SK-N-SH (cell line): ENCODE measurements around the gene FYN. TPM values are rescaled to one million over a fixed set of nuclear protein-coding genes. Genes with fewer than 3 reads are reported as not detected.

Experiments used
- CTCF ChIA-PET: fragments of 300-600, 350-600 bp; formaldehyde crosslinking; extraction: SDS; loops from one replicate; lab custom pipeline; 2021; lab: Yijun Ruan, JAX
- POLR2A ChIA-PET: fragments of 350-600 bp; sonication (Branson Sonifier 250); formaldehyde crosslinking; extraction: SDS; loops from one replicate; lab custom pipeline; 2020; ENCODE audit warnings: antibody characterized with exemption, inconsistent platforms; lab: Yijun Ruan, JAX
- DNase-seq: peaks from one replicate; pipeline ENCODE4 v3.0.0; 2012
- H2AFZ ChIP-seq: fragments of 200-600 bp; sonication (generic); 2 replicates; pipeline ENCODE4 v1.8.1; 2016; ENCODE audit warnings: antibody characterized with exemption, mild to moderate bottlenecking, low read depth
- H3F3A ChIP-seq: fragments of 200-600 bp; sonication (generic); replicated peaks from 2 replicates; pipeline ENCODE3; 2016; ENCODE audit warnings: antibody characterized with exemption, mild to moderate bottlenecking; ENCODE audit not compliant: insufficient read depth
- H3K27ac ChIP-seq, 2 experiments: fragments of 200-500 bp in 1 of 2; fragments of 200-600 bp in 1 of 2; sonication (Bioruptor generic) in 1 of 2; sonication (generic), shearing (Covaris generic) in 1 of 2; 2 replicates each; pipeline versions ENCODE4 v1.5.1 to v1.6.1; 2014 to 2016; ENCODE audit warnings: low read depth in 2 of 2, inconsistent platforms in 1 of 2, low read length in 1 of 2, mild to moderate bottlenecking in 1 of 2, mixed read lengths in 1 of 2
- H3K27me3 ChIP-seq: fragments of 200-600 bp; sonication (generic), shearing (Covaris generic); 2 replicates; pipeline ENCODE4 v1.6.1; 2016; ENCODE audit warnings: mixed run types; ENCODE audit not compliant: insufficient read depth
- H3K36me3 ChIP-seq, 2 experiments: fragments of 200-500 bp in 1 of 2; fragments of 200-600 bp in 1 of 2; sonication (Bioruptor generic) in 1 of 2; sonication (generic) in 1 of 2; replicated peaks in 1 of 2; 2 replicates each; pipeline versions ENCODE3 to v1.5.1; 2014 to 2016; ENCODE audit warnings: low read length in 1 of 2, mild to moderate bottlenecking in 1 of 2; ENCODE audit not compliant: insufficient read depth in 2 of 2, control insufficient read depth in 1 of 2
- H3K4me1 ChIP-seq, 2 experiments: fragments of 200-500 bp in 1 of 2; fragments of 200-600 bp in 1 of 2; sonication (Bioruptor generic) in 1 of 2; sonication (generic), shearing (Covaris generic) in 1 of 2; 2 replicates each; pipeline versions ENCODE4 v1.5.1 to v1.6.1; 2014 to 2016; ENCODE audit warnings: low read depth in 1 of 2, low read length in 1 of 2, mixed run types in 1 of 2; ENCODE audit not compliant: insufficient read depth in 2 of 2, control insufficient read depth in 1 of 2
- H3K4me2 ChIP-seq: fragments of 200-600 bp; sonication (generic), shearing (Covaris generic); 2 replicates; pipeline ENCODE4 v1.6.1; 2017; ENCODE audit warnings: mixed run types
- H3K4me3 ChIP-seq, 2 experiments: fragments of 200-500 bp in 1 of 2; fragments of 200-600 bp in 1 of 2; sonication (Bioruptor generic) in 1 of 2; sonication (generic), shearing (Covaris generic) in 1 of 2; 2 replicates each; pipeline versions ENCODE4 v1.5.1 to v1.8.1; 2014 to 2016; ENCODE audit warnings: low read depth in 2 of 2, inconsistent platforms in 1 of 2, low read length in 1 of 2, mild to moderate bottlenecking in 1 of 2, mixed read lengths in 1 of 2, moderate library complexity in 1 of 2
- H3K79me2 ChIP-seq: fragments of 200-600 bp; sonication (generic); 2 replicates; pipeline ENCODE4 v1.8.1; 2017; ENCODE audit warnings: mild to moderate bottlenecking; ENCODE audit not compliant: insufficient read depth
- H3K9ac ChIP-seq: fragments of 200-600 bp; sonication (generic); 2 replicates; pipeline ENCODE4 v1.6.1; 2017; ENCODE audit warnings: mixed run types
- H3K9me2 ChIP-seq: fragments of 200-600 bp; sonication (generic); 2 replicates; pipeline ENCODE4 v1.6.1; 2017; ENCODE audit warnings: mixed run types
- H3K9me3 ChIP-seq: fragments of 200-600 bp; sonication (generic); 2 replicates; pipeline ENCODE4 v1.6.1; 2017; ENCODE audit warnings: mixed run types, mild to moderate bottlenecking, moderate library complexity
- H4K20me1 ChIP-seq: fragments of 200-600 bp; sonication (generic); 2 replicates; pipeline ENCODE4 v1.6.1; 2017; ENCODE audit warnings: mild to moderate bottlenecking, mixed run types; ENCODE audit not compliant: insufficient read depth
- CHD2 ChIP-seq: fragments of 150-350 bp; IDR thresholded peaks from 2 replicates; pipeline ENCODE4 v1.6.1; 2018; ENCODE audit warnings: low read length; ENCODE audit not compliant: partially characterized antibody
- EP300 ChIP-seq, 2 experiments: IDR thresholded peaks; 2 replicates each; pipeline versions ENCODE4 v1.4.0 to v1.6.1; 2012; ENCODE audit warnings: borderline replicate concordance in 1 of 2, low read depth in 1 of 2, low read length in 1 of 2
- FOSL2 ChIP-seq: IDR thresholded peaks from 2 replicates; pipeline ENCODE4 v1.4.0; 2012; ENCODE audit warnings: low read depth, mild to moderate bottlenecking, moderate library complexity, borderline replicate concordance
- GATA2 ChIP-seq: sonication (generic); formaldehyde crosslinking; IDR thresholded peaks from 2 replicates; pipeline ENCODE4 v1.5.0; 2020; ENCODE audit warnings: mild to moderate bottlenecking, missing genetic modification reagents
- JUND ChIP-seq: IDR thresholded peaks from 2 replicates; pipeline ENCODE4 v1.4.0; 2012
- MXI1 ChIP-seq: IDR thresholded peaks from 2 replicates; pipeline ENCODE4 v1.6.1; 2012; ENCODE audit warnings: mild to moderate bottlenecking, low read depth, low read length, improper control_type of control experiment
- NFIC ChIP-seq: IDR thresholded peaks from 2 replicates; pipeline ENCODE4 v1.4.0; 2012; ENCODE audit warnings: borderline replicate concordance
- RAD21 ChIP-seq: IDR thresholded peaks from 2 replicates; pipeline ENCODE4 v1.6.1; 2012; ENCODE audit warnings: mild to moderate bottlenecking, low read length
- RXRA ChIP-seq: IDR thresholded peaks from 2 replicates; pipeline ENCODE4 v1.4.0; 2012; ENCODE audit warnings: low read depth, mild to moderate bottlenecking, borderline replicate concordance
- SIN3A ChIP-seq: IDR thresholded peaks from 2 replicates; pipeline ENCODE4 v1.6.1; 2012; ENCODE audit warnings: low read depth, mild to moderate bottlenecking, low read length, moderate library complexity, borderline replicate concordance
- TAF1 ChIP-seq: IDR thresholded peaks from 2 replicates; pipeline ENCODE4 v1.6.1; 2012; ENCODE audit warnings: low read depth, mild to moderate bottlenecking, low read length, moderate library complexity, borderline replicate concordance
- TCF12 ChIP-seq: IDR thresholded peaks from 2 replicates; pipeline ENCODE4 v1.4.0; 2012
- TEAD4 ChIP-seq: IDR thresholded peaks from 2 replicates; pipeline ENCODE4 v1.4.0; 2012; ENCODE audit warnings: mild to moderate bottlenecking, borderline replicate concordance; ENCODE audit not compliant: insufficient read depth
- WGBS: methylation state at CpG from one replicate; pipeline ENCODE4 v1.1.6; 2017; ENCODE audit warnings: low lambda C conversion rate; 5-methylcytosine and 5-hydroxymethylcytosine counted together
- polyA plus RNA-seq, 3 experiments: library from polyadenylated mRNA; depleted of rRNA; stranded (reverse); fragments of >200 nt; gene quantifications; 2 replicates each; pipeline ENCODE4 v1.2.3, GENCODE V29; 2012
- TF ChIP-seq, protein P1 (sequence below): fragments of 150-350 bp; IDR thresholded peaks from 2 replicates; pipeline ENCODE4 v1.6.1; 2016; ENCODE audit warnings: mild to moderate bottlenecking, low read depth, low read length
- TF ChIP-seq, protein P2 (sequence below): fragments of 200-600 bp; sonication (generic); IDR thresholded peaks from 2 replicates; pipeline ENCODE4 v1.6.1; 2017; ENCODE audit warnings: antibody characterized with exemption, mild to moderate bottlenecking, moderate library complexity
- TF ChIP-seq, protein P3 (sequence below): IDR thresholded peaks from 2 replicates; pipeline ENCODE4; 2012
- TF ChIP-seq, protein P4 (sequence below): fragments of 150-350 bp; IDR thresholded peaks from 2 replicates; pipeline ENCODE4 v1.6.1; 2017; ENCODE audit warnings: antibody characterized with exemption, low read length, low read depth, borderline replicate concordance
- TF ChIP-seq, protein P5 (sequence below): IDR thresholded peaks from 2 replicates; pipeline ENCODE4 v1.4.0; 2012; ENCODE audit warnings: low read depth, borderline replicate concordance

The FYN gene
- polyA plus RNA-seq, 1 of the 3 experiments (the other 2 are of a cell fraction) = 31.0 TPM

DNA sequence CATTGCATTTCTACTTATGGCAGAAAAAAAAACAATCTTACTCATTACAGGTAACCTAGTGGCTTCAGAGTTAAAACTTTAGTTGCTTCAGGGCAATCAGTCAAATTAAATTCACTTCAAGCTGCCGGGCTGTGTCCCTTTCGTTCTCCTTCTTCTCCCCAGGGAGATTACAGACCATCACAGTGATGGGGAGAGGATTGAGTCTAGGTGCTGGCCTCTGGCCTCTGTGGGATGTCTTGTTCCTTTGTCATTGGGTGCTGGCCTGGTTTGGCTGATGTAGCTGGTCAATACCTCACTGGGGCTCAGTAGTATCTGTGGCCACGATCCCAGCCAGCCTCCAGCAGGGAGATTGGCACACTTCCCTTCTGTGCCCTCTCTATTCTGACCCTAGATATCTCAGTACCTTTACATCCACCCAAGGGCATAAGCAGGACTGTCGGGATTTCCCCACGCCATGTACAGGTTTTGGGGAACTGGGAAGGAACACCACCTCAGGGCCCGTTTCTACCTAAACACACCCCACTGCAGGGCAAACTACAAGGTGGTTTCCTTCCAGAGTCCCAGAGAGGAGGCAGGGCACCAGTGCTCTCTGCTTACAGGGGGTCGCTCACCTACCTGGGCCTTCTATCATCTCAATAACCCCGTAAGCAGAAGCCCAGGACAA lies 15.4 kb downstream of the FYN start:
- POLR2A ChIA-PET = no interaction called here
- H3K9ac ChIP-seq = no peak overlapping the region

DNA sequence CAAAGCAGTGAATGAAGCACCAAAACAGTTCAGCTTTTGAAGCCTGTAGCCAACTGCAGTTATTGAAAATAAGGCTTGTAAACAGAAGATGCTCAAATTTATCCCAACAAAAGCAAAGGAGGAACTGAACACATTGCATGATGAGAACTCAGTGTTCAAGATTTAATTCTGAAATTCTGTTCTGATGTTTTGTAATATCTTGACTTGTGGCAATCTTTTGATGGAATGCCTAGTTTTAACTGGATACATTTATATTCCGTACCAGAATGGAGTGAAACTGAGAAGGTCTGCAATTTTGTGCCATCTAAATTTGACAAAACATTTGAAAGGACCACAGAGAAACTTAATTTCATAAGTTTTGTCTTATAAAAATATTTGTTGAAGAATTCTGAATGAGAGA lies 17.5 kb downstream of the FYN start:
- CTCF ChIA-PET = interaction anchor here (1.3 kb wide), 1 partner anchor 146 kb away, joined by 3 read pairs; no protein-coding TSS in a partner anchor
- Histone ChIP-seq H3K4me3 (no peak overlapping the region), H3F3A (no peaks in the 10 kb centered on the region), H3K36me3 (no peaks in the 10 kb centered on the region), H3K79me2 (peaks cover 45% of the 10 kb centered on the region), H3K4me2 (no peak overlapping the region), H3K4me1 (peaks cover 0 to 18% of the 10 kb centered on the region in 2 experiments; a peak in 3 of 4 replicates), H3K27ac (no peak overlapping the region), H2AFZ (no peak overlapping the region), H3K27me3 (no peaks in the 10 kb centered on the region), H3K9me3 (no peaks in the 10 kb centered on the region), H3K9me2 (no peaks in the 10 kb centered on the region), H4K20me1 (peaks cover 11% of the 10 kb centered on the region), H3K9ac (no peak overlapping the region)
- POLR2A ChIA-PET = no interaction called here
- 90% methylated on average over 1 of the region's 1 CpG for WGBS
- no peak for DNase-seq
- TF ChIP-seq, protein P1, sequence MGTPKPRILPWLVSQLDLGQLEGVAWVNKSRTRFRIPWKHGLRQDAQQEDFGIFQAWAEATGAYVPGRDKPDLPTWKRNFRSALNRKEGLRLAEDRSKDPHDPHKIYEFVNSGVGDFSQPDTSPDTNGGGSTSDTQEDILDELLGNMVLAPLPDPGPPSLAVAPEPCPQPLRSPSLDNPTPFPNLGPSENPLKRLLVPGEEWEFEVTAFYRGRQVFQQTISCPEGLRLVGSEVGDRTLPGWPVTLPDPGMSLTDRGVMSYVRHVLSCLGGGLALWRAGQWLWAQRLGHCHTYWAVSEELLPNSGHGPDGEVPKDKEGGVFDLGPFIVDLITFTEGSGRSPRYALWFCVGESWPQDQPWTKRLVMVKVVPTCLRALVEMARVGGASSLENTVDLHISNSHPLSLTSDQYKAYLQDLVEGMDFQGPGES = no peak
- TF ChIP-seq GATA2 (CRISPR knock-in tag) = no peak
- no peak for TF ChIP-seq MXI1
- TF ChIP-seq, protein P2, sequence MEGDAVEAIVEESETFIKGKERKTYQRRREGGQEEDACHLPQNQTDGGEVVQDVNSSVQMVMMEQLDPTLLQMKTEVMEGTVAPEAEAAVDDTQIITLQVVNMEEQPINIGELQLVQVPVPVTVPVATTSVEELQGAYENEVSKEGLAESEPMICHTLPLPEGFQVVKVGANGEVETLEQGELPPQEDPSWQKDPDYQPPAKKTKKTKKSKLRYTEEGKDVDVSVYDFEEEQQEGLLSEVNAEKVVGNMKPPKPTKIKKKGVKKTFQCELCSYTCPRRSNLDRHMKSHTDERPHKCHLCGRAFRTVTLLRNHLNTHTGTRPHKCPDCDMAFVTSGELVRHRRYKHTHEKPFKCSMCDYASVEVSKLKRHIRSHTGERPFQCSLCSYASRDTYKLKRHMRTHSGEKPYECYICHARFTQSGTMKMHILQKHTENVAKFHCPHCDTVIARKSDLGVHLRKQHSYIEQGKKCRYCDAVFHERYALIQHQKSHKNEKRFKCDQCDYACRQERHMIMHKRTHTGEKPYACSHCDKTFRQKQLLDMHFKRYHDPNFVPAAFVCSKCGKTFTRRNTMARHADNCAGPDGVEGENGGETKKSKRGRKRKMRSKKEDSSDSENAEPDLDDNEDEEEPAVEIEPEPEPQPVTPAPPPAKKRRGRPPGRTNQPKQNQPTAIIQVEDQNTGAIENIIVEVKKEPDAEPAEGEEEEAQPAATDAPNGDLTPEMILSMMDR = no peak
- TF ChIP-seq, protein P3, sequence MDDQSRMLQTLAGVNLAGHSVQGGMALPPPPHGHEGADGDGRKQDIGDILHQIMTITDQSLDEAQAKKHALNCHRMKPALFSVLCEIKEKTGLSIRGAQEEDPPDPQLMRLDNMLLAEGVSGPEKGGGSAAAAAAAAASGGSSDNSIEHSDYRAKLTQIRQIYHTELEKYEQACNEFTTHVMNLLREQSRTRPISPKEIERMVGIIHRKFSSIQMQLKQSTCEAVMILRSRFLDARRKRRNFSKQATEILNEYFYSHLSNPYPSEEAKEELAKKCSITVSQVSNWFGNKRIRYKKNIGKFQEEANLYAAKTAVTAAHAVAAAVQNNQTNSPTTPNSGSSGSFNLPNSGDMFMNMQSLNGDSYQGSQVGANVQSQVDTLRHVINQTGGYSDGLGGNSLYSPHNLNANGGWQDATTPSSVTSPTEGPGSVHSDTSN = no peak
- TF ChIP-seq RXRA = no peak
- TF ChIP-seq, protein P4, sequence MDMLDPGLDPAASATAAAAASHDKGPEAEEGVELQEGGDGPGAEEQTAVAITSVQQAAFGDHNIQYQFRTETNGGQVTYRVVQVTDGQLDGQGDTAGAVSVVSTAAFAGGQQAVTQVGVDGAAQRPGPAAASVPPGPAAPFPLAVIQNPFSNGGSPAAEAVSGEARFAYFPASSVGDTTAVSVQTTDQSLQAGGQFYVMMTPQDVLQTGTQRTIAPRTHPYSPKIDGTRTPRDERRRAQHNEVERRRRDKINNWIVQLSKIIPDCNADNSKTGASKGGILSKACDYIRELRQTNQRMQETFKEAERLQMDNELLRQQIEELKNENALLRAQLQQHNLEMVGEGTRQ = no peak

More for the DNA sequence above, 15.4 kb downstream of the FYN start:
- Histone ChIP-seq H3F3A (no peaks in the 10 kb centered on the region), H2AFZ (no peak overlapping the region), H4K20me1 (peaks cover 11% of the 10 kb centered on the region), H3K27ac (no peak overlapping the region), H3K4me3 (no peak overlapping the region), H3K4me1 (peaks cover 0 to 16% of the 10 kb centered on the region in 2 experiments; a peak in 2 of 4 replicates), H3K4me2 (no peak overlapping the region), H3K9me3 (no peaks in the 10 kb centered on the region), H3K27me3 (no peaks in the 10 kb centered on the region), H3K9me2 (no peaks in the 10 kb centered on the region), H3K36me3 (no peaks in the 10 kb centered on the region), H3K79me2 (peaks cover 44% of the 10 kb centered on the region)
- 89% methylated on average over 8 of the region's 8 CpGs for WGBS
- no peak for DNase-seq
- CTCF ChIA-PET = interaction anchor here (1.4 kb wide), 1 partner anchor 10 kb away, joined by 3 read pairs; no protein-coding TSS in a partner anchor
- TF ChIP-seq MXI1 = no peak
- TF ChIP-seq SIN3A = no peak
- TF ChIP-seq, protein P1 = no peak
- TF ChIP-seq FOSL2 = no peak
- TF ChIP-seq EP300 (IDR thresholded peaks at IDR 0.05; ENCODE audit: borderline replicate concordance in 1 of 2, low read depth in 1 of 2, low read length in 1 of 2) = no peak
- TF ChIP-seq, protein P5, sequence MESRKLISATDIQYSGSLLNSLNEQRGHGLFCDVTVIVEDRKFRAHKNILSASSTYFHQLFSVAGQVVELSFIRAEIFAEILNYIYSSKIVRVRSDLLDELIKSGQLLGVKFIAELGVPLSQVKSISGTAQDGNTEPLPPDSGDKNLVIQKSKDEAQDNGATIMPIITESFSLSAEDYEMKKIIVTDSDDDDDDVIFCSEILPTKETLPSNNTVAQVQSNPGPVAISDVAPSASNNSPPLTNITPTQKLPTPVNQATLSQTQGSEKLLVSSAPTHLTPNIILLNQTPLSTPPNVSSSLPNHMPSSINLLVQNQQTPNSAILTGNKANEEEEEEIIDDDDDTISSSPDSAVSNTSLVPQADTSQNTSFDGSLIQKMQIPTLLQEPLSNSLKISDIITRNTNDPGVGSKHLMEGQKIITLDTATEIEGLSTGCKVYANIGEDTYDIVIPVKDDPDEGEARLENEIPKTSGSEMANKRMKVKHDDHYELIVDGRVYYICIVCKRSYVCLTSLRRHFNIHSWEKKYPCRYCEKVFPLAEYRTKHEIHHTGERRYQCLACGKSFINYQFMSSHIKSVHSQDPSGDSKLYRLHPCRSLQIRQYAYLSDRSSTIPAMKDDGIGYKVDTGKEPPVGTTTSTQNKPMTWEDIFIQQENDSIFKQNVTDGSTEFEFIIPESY = no peak
- TF ChIP-seq CHD2 = no peak
- no peak for TF ChIP-seq TCF12
- no peak for TF ChIP-seq RAD21
- TF ChIP-seq NFIC = no peak
- no peak for TF ChIP-seq JUND
- TF ChIP-seq TAF1 = no peak
- no peak for TF ChIP-seq TEAD4
